ENCODE measurements around the gene ZSWIM5.
"Not testable (repeated sequence)": the region's sequence is repeated elsewhere in the genome, so short reads cannot be mapped to it uniquely, and the experiment has no call there.

GRCh38 chr1:45106156-45106545 lies 100.3 kb downstream of the ZSWIM5 start:
- not testable (repeated sequence) for TF ChIP-seq POLR2A, CTCF (IDR thresholded peaks at IDR 0.05)

All from body of pancreas (tissue), 4 donors.